SK-N-SH (cell line): ENCODE results near the gene DLG2. TPM values are rescaled to one million over a fixed set of nuclear protein-coding genes. Genes with fewer than 3 reads are reported as not detected.

Source experiments
- CTCF ChIA-PET: fragments of 300-600, 350-600 bp; formaldehyde crosslinking; extraction: SDS; loops from one replicate; lab custom pipeline; 2021; lab: Yijun Ruan, JAX
- POLR2A ChIA-PET: fragments of 350-600 bp; sonication (Branson Sonifier 250); formaldehyde crosslinking; extraction: SDS; loops from one replicate; lab custom pipeline; 2020; ENCODE audit warnings: antibody characterized with exemption, inconsistent platforms; lab: Yijun Ruan, JAX
- DNase-seq: peaks from one replicate; pipeline ENCODE4 v3.0.0; 2012
- H2AFZ ChIP-seq: fragments of 200-600 bp; sonication (generic); 2 replicates; pipeline ENCODE4 v1.8.1; 2016; ENCODE audit warnings: antibody characterized with exemption, mild to moderate bottlenecking, low read depth
- H3F3A ChIP-seq: fragments of 200-600 bp; sonication (generic); replicated peaks from 2 replicates; pipeline ENCODE3; 2016; ENCODE audit warnings: antibody characterized with exemption, mild to moderate bottlenecking; ENCODE audit not compliant: insufficient read depth
- H3K27ac ChIP-seq, 2 experiments: fragments of 200-500 bp in 1 of 2; fragments of 200-600 bp in 1 of 2; sonication (Bioruptor generic) in 1 of 2; sonication (generic), shearing (Covaris generic) in 1 of 2; 2 replicates each; pipeline versions ENCODE4 v1.5.1 to v1.6.1; 2014 to 2016; ENCODE audit warnings: low read depth in 2 of 2, inconsistent platforms in 1 of 2, low read length in 1 of 2, mild to moderate bottlenecking in 1 of 2, mixed read lengths in 1 of 2
- H3K27me3 ChIP-seq: fragments of 200-600 bp; sonication (generic), shearing (Covaris generic); 2 replicates; pipeline ENCODE4 v1.6.1; 2016; ENCODE audit warnings: mixed run types; ENCODE audit not compliant: insufficient read depth
- H3K36me3 ChIP-seq, 2 experiments: fragments of 200-500 bp in 1 of 2; fragments of 200-600 bp in 1 of 2; sonication (Bioruptor generic) in 1 of 2; sonication (generic) in 1 of 2; replicated peaks in 1 of 2; 2 replicates each; pipeline versions ENCODE3 to v1.5.1; 2014 to 2016; ENCODE audit warnings: low read length in 1 of 2, mild to moderate bottlenecking in 1 of 2; ENCODE audit not compliant: insufficient read depth in 2 of 2, control insufficient read depth in 1 of 2
- H3K4me1 ChIP-seq, 2 experiments: fragments of 200-500 bp in 1 of 2; fragments of 200-600 bp in 1 of 2; sonication (Bioruptor generic) in 1 of 2; sonication (generic), shearing (Covaris generic) in 1 of 2; 2 replicates each; pipeline versions ENCODE4 v1.5.1 to v1.6.1; 2014 to 2016; ENCODE audit warnings: low read depth in 1 of 2, low read length in 1 of 2, mixed run types in 1 of 2; ENCODE audit not compliant: insufficient read depth in 2 of 2, control insufficient read depth in 1 of 2
- H3K4me2 ChIP-seq: fragments of 200-600 bp; sonication (generic), shearing (Covaris generic); 2 replicates; pipeline ENCODE4 v1.6.1; 2017; ENCODE audit warnings: mixed run types
- H3K4me3 ChIP-seq, 2 experiments: fragments of 200-500 bp in 1 of 2; fragments of 200-600 bp in 1 of 2; sonication (Bioruptor generic) in 1 of 2; sonication (generic), shearing (Covaris generic) in 1 of 2; 2 replicates each; pipeline versions ENCODE4 v1.5.1 to v1.8.1; 2014 to 2016; ENCODE audit warnings: low read depth in 2 of 2, inconsistent platforms in 1 of 2, low read length in 1 of 2, mild to moderate bottlenecking in 1 of 2, mixed read lengths in 1 of 2, moderate library complexity in 1 of 2
- H3K79me2 ChIP-seq: fragments of 200-600 bp; sonication (generic); 2 replicates; pipeline ENCODE4 v1.8.1; 2017; ENCODE audit warnings: mild to moderate bottlenecking; ENCODE audit not compliant: insufficient read depth
- H3K9ac ChIP-seq: fragments of 200-600 bp; sonication (generic); 2 replicates; pipeline ENCODE4 v1.6.1; 2017; ENCODE audit warnings: mixed run types
- H3K9me2 ChIP-seq: fragments of 200-600 bp; sonication (generic); 2 replicates; pipeline ENCODE4 v1.6.1; 2017; ENCODE audit warnings: mixed run types
- H3K9me3 ChIP-seq: fragments of 200-600 bp; sonication (generic); 2 replicates; pipeline ENCODE4 v1.6.1; 2017; ENCODE audit warnings: mixed run types, mild to moderate bottlenecking, moderate library complexity
- H4K20me1 ChIP-seq: fragments of 200-600 bp; sonication (generic); 2 replicates; pipeline ENCODE4 v1.6.1; 2017; ENCODE audit warnings: mild to moderate bottlenecking, mixed run types; ENCODE audit not compliant: insufficient read depth
- CHD2 ChIP-seq: fragments of 150-350 bp; IDR thresholded peaks from 2 replicates; pipeline ENCODE4 v1.6.1; 2018; ENCODE audit warnings: low read length; ENCODE audit not compliant: partially characterized antibody
- FOSL2 ChIP-seq: IDR thresholded peaks from 2 replicates; pipeline ENCODE4 v1.4.0; 2012; ENCODE audit warnings: low read depth, mild to moderate bottlenecking, moderate library complexity, borderline replicate concordance
- GABPA ChIP-seq: IDR thresholded peaks from 2 replicates; pipeline ENCODE4 v1.4.0; 2012; ENCODE audit warnings: low read depth, mild to moderate bottlenecking
- JUND ChIP-seq: IDR thresholded peaks from 2 replicates; pipeline ENCODE4 v1.4.0; 2012
- MEF2A ChIP-seq: IDR thresholded peaks from 2 replicates; pipeline ENCODE4 v1.4.0; 2012; ENCODE audit warnings: low read depth, borderline replicate concordance
- MXI1 ChIP-seq: IDR thresholded peaks from 2 replicates; pipeline ENCODE4 v1.6.1; 2012; ENCODE audit warnings: mild to moderate bottlenecking, low read depth, low read length, improper control_type of control experiment
- NRF1 ChIP-seq: IDR thresholded peaks from 2 replicates; pipeline ENCODE4 v1.6.1; 2012; ENCODE audit warnings: low read depth, mild to moderate bottlenecking, low read length
- POLR2AphosphoS5 ChIP-seq: IDR thresholded peaks from 2 replicates; pipeline ENCODE4 v1.6.1; 2012; ENCODE audit warnings: low read depth, low read length
- RAD21 ChIP-seq: IDR thresholded peaks from 2 replicates; pipeline ENCODE4 v1.6.1; 2012; ENCODE audit warnings: mild to moderate bottlenecking, low read length
- RCOR1 ChIP-seq: fragments of 150-350 bp; IDR thresholded peaks from 2 replicates; pipeline ENCODE4 v1.6.1; 2017; ENCODE audit warnings: antibody characterized with exemption, low read length
- RFX5 ChIP-seq: IDR thresholded peaks from 2 replicates; pipeline ENCODE4 v1.6.1; 2012; ENCODE audit warnings: mild to moderate bottlenecking, improper control_type of control experiment, low read length
- RXRA ChIP-seq: IDR thresholded peaks from 2 replicates; pipeline ENCODE4 v1.4.0; 2012; ENCODE audit warnings: low read depth, mild to moderate bottlenecking, borderline replicate concordance
- TAF1 ChIP-seq: IDR thresholded peaks from 2 replicates; pipeline ENCODE4 v1.6.1; 2012; ENCODE audit warnings: low read depth, mild to moderate bottlenecking, low read length, moderate library complexity, borderline replicate concordance
- TCF12 ChIP-seq: IDR thresholded peaks from 2 replicates; pipeline ENCODE4 v1.4.0; 2012
- TEAD4 ChIP-seq: IDR thresholded peaks from 2 replicates; pipeline ENCODE4 v1.4.0; 2012; ENCODE audit warnings: mild to moderate bottlenecking, borderline replicate concordance; ENCODE audit not compliant: insufficient read depth
- WGBS: methylation state at CpG from one replicate; pipeline ENCODE4 v1.1.6; 2017; ENCODE audit warnings: low lambda C conversion rate; 5-methylcytosine and 5-hydroxymethylcytosine counted together
- polyA plus RNA-seq, 3 experiments: library from polyadenylated mRNA; depleted of rRNA; stranded (reverse); fragments of >200 nt; gene quantifications; 2 replicates each; pipeline ENCODE4 v1.2.3, GENCODE V29; 2012
- TF ChIP-seq, protein P1 (sequence below): IDR thresholded peaks from 2 replicates; pipeline ENCODE4 v1.4.0; 2012; ENCODE audit warnings: low read depth, borderline replicate concordance
- TF ChIP-seq, protein P2 (sequence below): IDR thresholded peaks from 2 replicates; pipeline ENCODE4 v1.6.1; 2012; ENCODE audit warnings: mild to moderate bottlenecking, low read depth, low read length, moderate library complexity
- TF ChIP-seq, protein P3 (sequence below): fragments of 150-350 bp; IDR thresholded peaks from 2 replicates; pipeline ENCODE4 v1.6.1; 2017; ENCODE audit warnings: antibody characterized with exemption, low read length, low read depth, borderline replicate concordance

Gene DLG2
- polyA plus RNA-seq, 1 of the 3 experiments (the other 2 are of a cell fraction): 0.21 TPM

DNA sequence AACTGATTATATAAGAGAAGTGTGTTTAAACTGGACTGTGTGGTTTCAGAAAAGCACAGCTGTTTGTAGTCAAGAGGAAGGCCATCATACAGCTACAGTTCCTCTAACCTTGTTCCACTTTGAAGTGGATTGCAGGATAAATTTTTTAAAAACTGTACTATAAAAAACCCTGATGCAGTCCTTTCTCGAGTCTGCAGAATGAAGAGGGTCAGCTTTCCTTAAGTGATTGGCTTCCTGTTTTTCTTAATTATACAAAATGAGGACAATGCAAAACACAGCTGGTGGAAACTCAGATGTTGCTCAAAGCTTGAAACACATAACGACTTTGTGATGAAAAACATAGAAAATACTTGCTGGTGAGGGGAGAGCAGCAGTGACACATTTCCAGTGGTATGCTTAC, 1060.5 kb downstream of the DLG2 start:
- ChIA-PET CTCF (interaction anchor here (0.9 to 5.4 kb wide), 10 partner anchors 9 to 746 kb away, joined by 3 to 61 read pairs (median 14); no protein-coding TSS in a partner anchor), POLR2A (no interaction called here)
- Histone ChIP-seq H3K4me1 (no peaks in the 10 kb centered on the region), H3K27ac (no peak overlapping the region), H4K20me1 (no peaks in the 10 kb centered on the region), H3F3A (no peaks in the 10 kb centered on the region), H3K27me3 (no peaks in the 10 kb centered on the region), H3K4me2 (no peak overlapping the region), H3K79me2 (no peaks in the 10 kb centered on the region), H3K4me3 (no peak overlapping the region), H3K9me2 (no peaks in the 10 kb centered on the region), H3K36me3 (no peaks in the 10 kb centered on the region), H3K9me3 (no peaks in the 10 kb centered on the region), H2AFZ (no peak overlapping the region), H3K9ac (no peak overlapping the region)
- WGBS: 13% methylated on average over 2 of the region's 2 CpGs
- no peak for DNase-seq
- no peak for TF ChIP-seq TEAD4
- no peak for TF ChIP-seq CHD2

DNA sequence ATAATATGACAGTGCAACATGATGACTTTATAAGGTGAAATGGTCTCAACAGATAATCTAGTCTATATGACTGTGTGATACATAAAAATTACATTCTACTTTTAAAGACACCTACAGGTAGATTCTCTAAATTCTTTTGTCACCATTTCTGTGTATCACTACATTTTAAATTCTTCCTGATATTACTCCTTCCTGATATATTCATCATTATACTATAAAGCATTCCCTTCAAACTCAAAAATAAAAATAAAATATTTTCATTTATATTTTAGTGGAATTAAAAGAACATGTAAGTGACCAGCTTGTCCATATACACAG, 1062.3 kb downstream of the DLG2 start:
- Histone ChIP-seq H4K20me1 (no peaks in the 10 kb centered on the region), H3K27me3 (no peaks in the 10 kb centered on the region), H3K4me3 (no peak overlapping the region; a peak in 1 of 4 replicates), H3K4me1 (no peaks in the 10 kb centered on the region), H3K4me2 (no peak overlapping the region), H3K9me3 (no peaks in the 10 kb centered on the region), H2AFZ (no peak overlapping the region), H3K79me2 (no peaks in the 10 kb centered on the region), H3K27ac (no peak overlapping the region), H3F3A (no peaks in the 10 kb centered on the region), H3K9me2 (no peaks in the 10 kb centered on the region), H3K36me3 (no peaks in the 10 kb centered on the region), H3K9ac (no peak overlapping the region)
- ChIA-PET POLR2A (no interaction called here), CTCF (interaction anchor here (0.9 to 5.4 kb wide), 38 partner anchors 8 to 1325 kb away, joined by 3 to 61 read pairs (median 5); no protein-coding TSS in a partner anchor)
- DNase-seq: no peak
- TF ChIP-seq, protein P1, sequence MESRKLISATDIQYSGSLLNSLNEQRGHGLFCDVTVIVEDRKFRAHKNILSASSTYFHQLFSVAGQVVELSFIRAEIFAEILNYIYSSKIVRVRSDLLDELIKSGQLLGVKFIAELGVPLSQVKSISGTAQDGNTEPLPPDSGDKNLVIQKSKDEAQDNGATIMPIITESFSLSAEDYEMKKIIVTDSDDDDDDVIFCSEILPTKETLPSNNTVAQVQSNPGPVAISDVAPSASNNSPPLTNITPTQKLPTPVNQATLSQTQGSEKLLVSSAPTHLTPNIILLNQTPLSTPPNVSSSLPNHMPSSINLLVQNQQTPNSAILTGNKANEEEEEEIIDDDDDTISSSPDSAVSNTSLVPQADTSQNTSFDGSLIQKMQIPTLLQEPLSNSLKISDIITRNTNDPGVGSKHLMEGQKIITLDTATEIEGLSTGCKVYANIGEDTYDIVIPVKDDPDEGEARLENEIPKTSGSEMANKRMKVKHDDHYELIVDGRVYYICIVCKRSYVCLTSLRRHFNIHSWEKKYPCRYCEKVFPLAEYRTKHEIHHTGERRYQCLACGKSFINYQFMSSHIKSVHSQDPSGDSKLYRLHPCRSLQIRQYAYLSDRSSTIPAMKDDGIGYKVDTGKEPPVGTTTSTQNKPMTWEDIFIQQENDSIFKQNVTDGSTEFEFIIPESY: no peak
- TF ChIP-seq RFX5 (no peak), MEF2A (no peak), TEAD4 (no peak), RCOR1 (no peak), POLR2AphosphoS5 (no peak), JUND (no peak), GABPA (no peak), TAF1 (no peak), NRF1 (no peak), CHD2 (no peak), RXRA (no peak), FOSL2 (no peak), RAD21 (no peak), MXI1 (no peak), TCF12 (no peak)
- TF ChIP-seq, protein P2, sequence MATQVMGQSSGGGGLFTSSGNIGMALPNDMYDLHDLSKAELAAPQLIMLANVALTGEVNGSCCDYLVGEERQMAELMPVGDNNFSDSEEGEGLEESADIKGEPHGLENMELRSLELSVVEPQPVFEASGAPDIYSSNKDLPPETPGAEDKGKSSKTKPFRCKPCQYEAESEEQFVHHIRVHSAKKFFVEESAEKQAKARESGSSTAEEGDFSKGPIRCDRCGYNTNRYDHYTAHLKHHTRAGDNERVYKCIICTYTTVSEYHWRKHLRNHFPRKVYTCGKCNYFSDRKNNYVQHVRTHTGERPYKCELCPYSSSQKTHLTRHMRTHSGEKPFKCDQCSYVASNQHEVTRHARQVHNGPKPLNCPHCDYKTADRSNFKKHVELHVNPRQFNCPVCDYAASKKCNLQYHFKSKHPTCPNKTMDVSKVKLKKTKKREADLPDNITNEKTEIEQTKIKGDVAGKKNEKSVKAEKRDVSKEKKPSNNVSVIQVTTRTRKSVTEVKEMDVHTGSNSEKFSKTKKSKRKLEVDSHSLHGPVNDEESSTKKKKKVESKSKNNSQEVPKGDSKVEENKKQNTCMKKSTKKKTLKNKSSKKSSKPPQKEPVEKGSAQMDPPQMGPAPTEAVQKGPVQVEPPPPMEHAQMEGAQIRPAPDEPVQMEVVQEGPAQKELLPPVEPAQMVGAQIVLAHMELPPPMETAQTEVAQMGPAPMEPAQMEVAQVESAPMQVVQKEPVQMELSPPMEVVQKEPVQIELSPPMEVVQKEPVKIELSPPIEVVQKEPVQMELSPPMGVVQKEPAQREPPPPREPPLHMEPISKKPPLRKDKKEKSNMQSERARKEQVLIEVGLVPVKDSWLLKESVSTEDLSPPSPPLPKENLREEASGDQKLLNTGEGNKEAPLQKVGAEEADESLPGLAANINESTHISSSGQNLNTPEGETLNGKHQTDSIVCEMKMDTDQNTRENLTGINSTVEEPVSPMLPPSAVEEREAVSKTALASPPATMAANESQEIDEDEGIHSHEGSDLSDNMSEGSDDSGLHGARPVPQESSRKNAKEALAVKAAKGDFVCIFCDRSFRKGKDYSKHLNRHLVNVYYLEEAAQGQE: no peak
- TF ChIP-seq, protein P3, sequence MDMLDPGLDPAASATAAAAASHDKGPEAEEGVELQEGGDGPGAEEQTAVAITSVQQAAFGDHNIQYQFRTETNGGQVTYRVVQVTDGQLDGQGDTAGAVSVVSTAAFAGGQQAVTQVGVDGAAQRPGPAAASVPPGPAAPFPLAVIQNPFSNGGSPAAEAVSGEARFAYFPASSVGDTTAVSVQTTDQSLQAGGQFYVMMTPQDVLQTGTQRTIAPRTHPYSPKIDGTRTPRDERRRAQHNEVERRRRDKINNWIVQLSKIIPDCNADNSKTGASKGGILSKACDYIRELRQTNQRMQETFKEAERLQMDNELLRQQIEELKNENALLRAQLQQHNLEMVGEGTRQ: no peak
- TF ChIP-seq, all 33 proteins: peak for 0
